EH (cell line): Measurements from ENCODE around the gene PRAC2.

Experiments used
- DNase-seq: peaks from one replicate; pipeline ENCODE4 v3.0.0-alpha.2; 2015; ENCODE audit warnings: low read depth

The PRAC2 gene

DNA sequence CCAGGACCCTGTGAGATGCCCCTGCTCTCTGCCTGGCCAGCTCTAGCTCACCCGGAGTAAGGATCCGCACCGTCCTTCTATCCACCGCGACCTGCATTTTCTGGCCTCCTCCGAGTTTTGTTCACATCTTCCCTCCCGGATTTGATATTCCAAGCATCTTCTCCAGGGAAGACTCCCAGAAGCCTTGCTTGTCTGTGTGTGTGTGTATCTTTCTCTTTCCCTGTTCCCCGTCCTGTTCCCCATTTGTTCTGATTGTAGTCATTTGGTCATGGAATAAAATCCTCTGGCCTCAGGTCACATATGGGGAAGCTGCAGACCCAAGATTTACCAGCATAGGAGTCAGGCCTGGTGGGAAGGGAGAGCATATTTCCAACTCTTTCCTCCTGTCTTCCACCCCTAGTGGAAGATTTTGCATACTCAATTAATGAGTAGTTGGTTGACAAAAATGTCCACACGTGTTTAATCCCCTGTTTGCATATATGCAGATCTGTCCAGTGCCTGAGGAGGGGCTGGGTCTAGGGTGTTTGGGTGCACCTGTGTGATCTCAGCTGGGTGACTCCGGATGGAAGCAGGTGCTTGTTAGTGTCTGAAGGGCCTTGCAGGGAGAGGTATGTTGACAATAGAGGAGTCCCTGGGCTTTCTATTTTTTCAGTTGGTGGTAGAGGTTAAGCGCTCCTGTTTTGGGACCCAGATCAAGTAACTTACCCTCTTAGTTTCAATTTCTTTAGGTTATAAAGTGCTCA lies 2.5 kb upstream of the PRAC2 start:
- no peak for DNase-seq

DNA sequence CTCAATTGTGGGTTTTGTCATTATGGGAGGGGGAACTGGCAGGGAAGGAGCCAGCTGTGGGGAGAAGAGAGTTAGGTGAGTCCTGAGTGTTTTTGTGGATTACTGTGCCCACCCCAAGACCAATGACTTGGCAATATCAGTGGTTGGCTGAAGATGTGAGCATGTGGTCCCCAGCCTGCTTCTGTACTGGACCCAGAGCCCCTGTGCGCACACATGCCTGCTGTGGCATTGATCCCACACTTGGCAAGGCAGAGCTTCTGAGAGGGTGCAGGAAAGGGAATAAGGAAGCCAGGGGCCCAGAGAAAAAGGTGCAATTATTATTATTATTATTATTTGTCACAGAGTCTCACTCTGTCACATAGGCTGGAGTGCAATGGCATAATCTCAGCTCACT lies 2.0 kb upstream of the PRAC2 start:
- no peak for DNase-seq

DNA sequence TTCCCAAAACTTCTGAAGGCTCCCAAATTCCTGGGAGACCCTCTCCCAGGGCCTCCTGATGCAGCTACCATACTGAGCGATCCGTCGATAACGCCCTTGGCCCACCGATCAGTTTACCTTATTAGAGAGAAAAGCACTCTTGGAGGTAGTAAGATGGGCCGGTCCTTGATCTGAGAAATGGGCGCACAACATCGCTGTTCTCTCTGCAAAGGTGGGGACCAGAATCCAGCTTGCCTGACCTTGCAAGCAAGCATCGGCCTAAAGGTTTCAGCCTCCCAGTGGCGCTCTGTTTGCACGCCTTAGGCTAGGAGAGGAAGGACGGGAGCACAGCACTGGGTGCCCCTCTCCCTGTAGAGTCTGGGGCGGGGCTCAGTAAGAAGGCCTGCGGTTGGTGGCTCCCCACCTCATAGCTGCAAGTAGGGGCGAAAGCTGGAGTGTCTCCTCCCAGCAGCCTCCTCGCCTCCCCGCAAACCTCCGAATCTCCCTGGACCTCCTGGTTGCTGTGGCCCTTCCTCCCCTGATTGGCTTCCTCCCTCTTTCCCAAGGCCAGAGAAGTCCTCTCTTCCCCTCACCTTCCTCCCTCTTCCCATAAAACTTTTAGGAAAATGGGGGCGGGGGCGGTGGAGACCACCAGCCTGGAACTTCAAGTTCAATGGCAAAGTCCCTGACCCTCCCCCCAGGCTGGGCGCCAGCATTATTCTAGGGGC lies 631 bp upstream of the PRAC2 start, which contains the start of gene PRAC1:
Gene PRAC1, minus strand, starts transcription at position 318 of the 707 bp plus-strand sequence. Its CDS starts 126 bp downstream, at position 192.
- no peak for DNase-seq

DNA sequence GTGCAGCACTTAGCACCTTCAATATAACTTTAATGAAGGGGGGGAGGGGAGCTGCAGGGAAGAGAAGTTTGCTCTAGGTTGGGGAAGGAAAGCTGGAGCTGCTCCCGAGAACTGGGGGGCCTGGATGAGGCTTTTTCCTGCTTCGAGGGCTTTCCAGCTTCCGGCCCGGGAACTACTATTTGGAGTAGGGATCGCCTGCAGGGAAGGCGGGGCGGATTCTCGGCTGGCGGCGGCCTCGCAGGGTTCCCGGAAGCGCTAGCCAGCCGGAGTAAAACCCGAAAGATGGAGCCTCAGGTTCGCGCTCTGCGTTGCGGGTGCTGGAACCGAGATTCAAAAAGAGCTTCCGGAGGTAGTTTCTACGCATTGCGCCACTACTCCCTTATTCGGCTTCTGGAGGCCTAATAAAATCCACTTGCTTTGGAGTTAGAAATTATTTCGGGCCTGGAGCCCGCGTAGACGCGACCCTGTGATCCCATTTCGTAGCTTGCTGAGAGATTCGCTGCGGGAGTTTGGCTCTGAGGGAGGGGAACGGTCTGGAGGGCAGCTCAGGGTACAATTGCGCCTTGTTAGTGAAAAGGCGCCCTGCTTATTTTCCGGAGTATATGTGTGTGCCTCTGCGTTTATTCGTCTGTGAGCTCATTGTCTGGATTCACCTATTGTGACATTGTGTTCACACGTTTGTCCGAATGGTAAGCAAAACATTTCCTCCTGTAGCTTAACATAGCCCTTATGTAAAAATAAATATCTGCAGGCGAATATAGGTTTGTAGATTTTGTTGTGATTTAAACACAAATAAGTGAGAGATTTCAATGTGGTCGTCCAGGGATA lies 652 bp downstream of the PRAC2 start:
- DNase-seq, result no peak

- DNase-seq, result peak; percentile 78
These were observed 1.4 kb downstream of the PRAC2 start for GRCh38 chr17:48724251-48725003.

DNA sequence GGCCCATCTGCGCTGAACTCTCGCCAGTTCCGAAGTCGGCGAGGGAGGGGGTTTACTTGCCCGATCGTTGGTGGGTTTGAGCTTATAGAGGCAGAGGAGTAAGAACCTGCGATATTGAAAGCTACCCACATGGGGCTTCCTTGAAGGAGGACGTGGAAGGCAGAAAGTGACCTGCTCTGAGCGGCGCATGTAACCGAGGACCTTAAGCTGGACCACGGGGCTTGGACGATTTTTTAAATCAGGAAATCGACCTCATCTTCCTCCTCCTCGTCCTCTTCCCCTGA lies 2.0 kb downstream of the PRAC2 start:
- no peak for DNase-seq

GRCh38 chr17:48725288-48726064 lies 2.5 kb downstream of the PRAC2 start:
- DNase-seq, result no peak

- no peak for DNase-seq
These were observed 3.3 kb downstream of the PRAC2 start for GRCh38 chr17:48726114-48726915.

- no peak for DNase-seq
These were observed 3.9 kb downstream of the PRAC2 start for GRCh38 chr17:48726916-48727286.

- DNase-seq, result no peak
These were observed 4.6 kb downstream of the PRAC2 start for GRCh38 chr17:48727415-48728175.

GRCh38 chr17:48728232-48729231 lies 5.5 kb downstream of the PRAC2 start, which contains the start of gene HOXB13:
Gene HOXB13 (minus strand): TSS chr17:48728750. CDS start chr17:48728593, 157 bp downstream.
- DNase-seq, result peak; percentile 35

DNA sequence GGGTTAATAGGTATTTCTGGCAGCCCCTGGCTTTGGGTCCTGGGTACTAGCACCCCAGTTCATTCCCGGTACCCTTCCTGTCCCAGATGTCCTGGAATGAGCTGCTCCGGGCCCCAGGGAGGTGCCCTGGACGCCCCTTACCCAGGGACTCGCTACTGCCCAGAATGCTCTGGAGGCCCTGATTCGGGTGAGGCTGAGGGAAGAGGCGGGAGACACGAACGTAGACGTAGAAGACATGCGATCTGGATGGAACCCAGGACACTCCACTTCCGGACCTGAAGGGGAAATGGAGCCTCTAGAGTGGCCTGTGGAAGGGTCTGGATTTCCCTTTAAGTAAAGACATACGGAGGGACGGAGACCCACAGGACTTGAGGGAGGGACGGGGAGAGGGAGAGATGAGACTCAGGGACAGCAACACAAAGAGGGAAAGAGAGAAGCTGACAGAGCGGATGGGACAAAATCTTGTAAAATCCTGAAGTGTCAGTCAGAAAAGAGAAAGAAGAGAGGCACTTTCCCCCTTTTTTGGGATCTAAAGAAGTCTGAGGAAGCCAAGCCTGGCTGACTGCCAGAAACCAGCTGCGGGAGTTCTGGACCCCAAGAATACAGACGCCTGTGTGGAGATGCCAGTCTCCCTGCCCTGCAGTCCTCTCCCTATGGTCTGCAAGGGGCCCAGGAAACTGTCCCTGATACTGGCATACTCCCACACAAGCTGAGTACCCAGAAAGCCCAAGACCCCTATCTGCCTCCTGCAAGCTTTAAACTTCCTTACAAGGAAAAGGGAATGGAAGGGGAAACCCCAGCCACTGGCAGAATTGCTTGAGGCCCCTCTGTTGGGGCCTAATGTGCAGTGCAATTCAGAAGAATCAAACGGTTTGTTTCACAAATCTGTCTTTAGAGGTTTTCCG lies 6.6 kb downstream of the PRAC2 start:
- no peak for DNase-seq

GRCh38 chr17:48730240-48730550 lies 7.2 kb downstream of the PRAC2 start:
- no peak for DNase-seq

- DNase-seq, result no peak
These were observed 8.4 kb downstream of the PRAC2 start for GRCh38 chr17:48731355-48731754.

GRCh38 chr17:48732688-48733629 lies 10.0 kb downstream of the PRAC2 start:
- no peak for DNase-seq

GRCh38 chr17:48733632-48734328 lies 10.8 kb downstream of the PRAC2 start:
- DNase-seq, result no peak
